LNCaP clone FGC (cell line): ENCODE data around the gene GOT1.

Source experiments
- DNase-seq: peaks from one replicate; pipeline ENCODE4 v3.0.0-alpha.2; 2011; ENCODE audit warnings: low read depth
- H3K4me3 ChIP-seq: 2 replicates; pipeline ENCODE4 v1.5.1; 2011; ENCODE audit warnings: mild to moderate bottlenecking, low read depth, low read length, control low read depth
- TF ChIP-seq, protein P1 (sequence below): IDR thresholded peaks from 2 replicates; pipeline ENCODE4 v1.5.1; 2012; ENCODE audit warnings: mild to moderate bottlenecking; ENCODE audit not compliant: control insufficient read depth, insufficient read depth; ENCODE audit errors: extremely low read depth

GOT1 gene

DNA sequence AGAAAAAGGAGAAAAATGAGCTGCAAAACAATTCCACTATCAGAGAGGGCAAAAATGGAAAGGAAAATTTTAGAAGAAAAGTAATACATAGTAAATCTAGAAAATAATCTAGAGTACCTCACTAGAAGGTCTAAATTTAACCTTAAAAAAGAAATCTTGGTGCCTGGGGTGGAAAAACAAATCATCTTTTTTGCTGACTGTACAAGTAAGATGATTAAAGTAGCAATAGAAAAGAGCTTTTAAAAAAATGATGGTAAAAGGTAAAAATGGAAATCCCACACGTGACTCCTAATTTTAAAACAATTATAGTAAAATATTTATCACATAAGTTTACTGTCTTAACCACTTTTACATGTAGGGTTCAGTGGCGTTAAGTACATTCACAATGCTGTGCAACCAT lies 28.8 kb upstream of the GOT1 start:
- TF ChIP-seq, protein P1, sequence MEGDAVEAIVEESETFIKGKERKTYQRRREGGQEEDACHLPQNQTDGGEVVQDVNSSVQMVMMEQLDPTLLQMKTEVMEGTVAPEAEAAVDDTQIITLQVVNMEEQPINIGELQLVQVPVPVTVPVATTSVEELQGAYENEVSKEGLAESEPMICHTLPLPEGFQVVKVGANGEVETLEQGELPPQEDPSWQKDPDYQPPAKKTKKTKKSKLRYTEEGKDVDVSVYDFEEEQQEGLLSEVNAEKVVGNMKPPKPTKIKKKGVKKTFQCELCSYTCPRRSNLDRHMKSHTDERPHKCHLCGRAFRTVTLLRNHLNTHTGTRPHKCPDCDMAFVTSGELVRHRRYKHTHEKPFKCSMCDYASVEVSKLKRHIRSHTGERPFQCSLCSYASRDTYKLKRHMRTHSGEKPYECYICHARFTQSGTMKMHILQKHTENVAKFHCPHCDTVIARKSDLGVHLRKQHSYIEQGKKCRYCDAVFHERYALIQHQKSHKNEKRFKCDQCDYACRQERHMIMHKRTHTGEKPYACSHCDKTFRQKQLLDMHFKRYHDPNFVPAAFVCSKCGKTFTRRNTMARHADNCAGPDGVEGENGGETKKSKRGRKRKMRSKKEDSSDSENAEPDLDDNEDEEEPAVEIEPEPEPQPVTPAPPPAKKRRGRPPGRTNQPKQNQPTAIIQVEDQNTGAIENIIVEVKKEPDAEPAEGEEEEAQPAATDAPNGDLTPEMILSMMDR, result no peak
- no peak for DNase-seq
- no peak overlapping the region for H3K4me3 ChIP-seq

DNA sequence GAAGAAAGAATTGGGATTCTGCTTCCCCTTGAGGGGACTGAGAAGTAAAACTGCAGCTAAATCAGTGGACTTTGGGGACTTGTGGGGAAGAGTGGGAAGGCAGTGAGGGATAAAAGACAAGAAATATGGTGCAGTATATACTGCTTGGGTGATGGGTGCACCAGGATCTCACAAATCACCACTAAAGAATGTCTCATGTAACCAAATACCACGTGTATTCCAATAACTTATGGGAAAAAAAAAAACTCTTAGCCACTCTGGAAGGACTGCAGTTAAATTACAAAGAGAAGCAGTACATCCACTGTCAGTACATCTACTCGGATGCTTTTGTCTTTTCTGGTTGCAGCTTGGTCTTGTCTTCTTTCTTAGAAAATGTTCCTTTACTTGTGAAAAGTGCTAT lies 27.4 kb upstream of the GOT1 start:
- TF ChIP-seq, protein P1, result no peak
- no peak for DNase-seq
- H3K4me3 ChIP-seq, result no peak overlapping the region

DNA sequence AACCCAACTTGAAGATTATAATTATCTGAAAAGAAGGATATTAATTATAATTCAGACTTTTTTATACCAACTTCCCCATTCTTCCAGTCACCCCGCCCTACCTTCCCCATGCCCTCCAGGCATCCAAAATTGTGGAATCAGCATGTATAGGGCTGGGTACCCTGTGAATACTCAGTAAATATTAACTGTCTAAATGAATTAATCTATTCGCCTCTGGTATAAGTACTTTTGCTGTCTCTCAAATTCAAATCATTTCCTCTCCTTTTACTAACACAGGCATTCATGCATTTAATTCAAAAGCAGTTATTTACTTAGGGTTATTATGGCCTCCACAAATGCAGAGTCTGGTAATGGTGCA lies 26.5 kb upstream of the GOT1 start:
- DNase-seq, result no peak
- TF ChIP-seq, protein P1, result no peak
- no peak overlapping the region for H3K4me3 ChIP-seq

DNA sequence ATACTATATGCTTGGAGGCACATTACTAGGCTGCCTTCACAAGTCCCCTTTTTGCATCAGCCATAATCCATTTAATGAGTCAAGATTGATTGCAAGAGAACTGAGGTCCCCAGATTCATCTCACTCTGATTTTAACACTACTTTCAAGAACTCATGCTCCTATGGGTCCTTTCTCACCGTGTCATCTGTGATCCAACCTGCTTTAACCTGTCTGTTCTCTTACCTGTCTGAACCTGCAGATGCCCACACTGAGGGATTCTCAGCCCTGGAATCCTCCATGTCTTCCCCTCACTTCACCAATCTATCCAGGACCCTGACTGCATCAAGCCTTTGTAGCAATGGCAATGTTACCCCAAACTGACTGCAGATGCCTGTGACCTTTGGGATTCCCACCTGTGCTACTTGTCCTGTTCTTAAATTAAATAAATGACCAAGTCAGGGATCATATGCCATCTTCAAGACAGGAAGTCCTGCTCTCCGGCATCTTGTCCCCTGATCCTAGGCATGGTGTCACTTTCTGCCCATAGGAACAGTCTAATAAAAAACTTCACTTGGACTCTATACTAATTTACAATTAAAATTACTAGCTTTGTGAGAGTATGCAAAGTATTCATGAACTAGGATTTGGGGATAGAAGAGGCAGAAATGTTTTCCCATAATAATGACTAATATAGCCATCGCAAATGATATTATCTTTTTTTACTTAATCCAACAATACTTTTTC lies 25.9 kb upstream of the GOT1 start:
- DNase-seq, result no peak
- TF ChIP-seq, protein P1, result no peak
- no peak overlapping the region for H3K4me3 ChIP-seq

DNA sequence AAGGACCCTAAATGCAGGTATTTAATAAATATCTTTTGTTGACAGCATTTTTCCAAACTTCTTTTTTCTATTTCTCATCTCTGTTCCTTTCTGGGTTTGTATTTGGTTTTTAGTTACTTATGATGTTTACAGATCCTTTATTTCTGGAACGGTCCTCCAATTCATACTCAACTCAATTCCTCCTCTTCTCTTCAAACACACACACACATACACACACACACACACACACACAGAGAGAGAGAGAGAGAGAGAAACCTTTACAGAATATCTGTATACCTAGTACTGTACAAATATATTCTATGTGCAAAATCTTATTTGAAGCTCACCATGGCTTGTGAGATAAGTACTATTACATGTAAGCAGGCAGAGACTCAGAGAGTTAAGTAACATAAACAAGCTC lies 21.6 kb upstream of the GOT1 start:
- H3K4me3 ChIP-seq, result no peak overlapping the region
- DNase-seq, result no peak
- TF ChIP-seq, protein P1, result no peak

DNA sequence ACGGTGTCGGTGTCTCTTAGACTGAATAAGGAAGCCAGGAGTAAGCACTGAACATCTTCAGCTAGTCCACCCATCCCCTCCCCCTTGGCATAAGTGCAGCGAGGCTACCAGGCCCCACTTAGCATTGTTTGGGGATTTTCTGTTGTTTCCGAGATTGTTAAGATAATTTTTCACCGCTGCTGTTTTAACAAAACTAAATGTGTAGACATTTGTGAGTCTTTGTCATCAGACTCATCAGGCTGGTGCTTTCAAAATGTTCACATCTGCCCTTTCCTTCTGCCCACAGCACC lies 21.0 kb upstream of the GOT1 start:
- TF ChIP-seq, protein P1, result no peak
- no peak overlapping the region for H3K4me3 ChIP-seq
- no peak for DNase-seq
